PFSK-1 (cell line): ENCODE measurements around the gene GDPD5.

Source experiments
- FOXP2 ChIP-seq: optimal IDR thresholded peaks from 2 replicates; pipeline ENCODE3; 2011; ENCODE audit warnings: borderline replicate concordance, control low read depth, inconsistent platforms; ENCODE audit not compliant: insufficient read depth; ENCODE audit errors: extremely low read length, extremely low read depth
- POLR2AphosphoS5 ChIP-seq: IDR thresholded peaks from 2 replicates; pipeline ENCODE4 v1.6.1; 2012; ENCODE audit warnings: low read depth, mild to moderate bottlenecking, control low read depth, low read length, moderate library complexity
- SIN3A ChIP-seq: IDR thresholded peaks from 2 replicates; pipeline ENCODE4 v1.6.1; 2012; ENCODE audit warnings: mild to moderate bottlenecking, low read length, moderate library complexity, borderline replicate concordance; ENCODE audit not compliant: insufficient read depth
- TAF1 ChIP-seq: IDR thresholded peaks from 2 replicates; pipeline ENCODE4 v1.6.1; 2012; ENCODE audit warnings: low read length, control low read depth, borderline replicate concordance; ENCODE audit not compliant: insufficient read depth
- TF ChIP-seq, protein P1 (sequence below), 2 experiments: IDR thresholded peaks; 2 replicates each; pipeline versions ENCODE4 v1.6.1 to v1.8.0; 2011 to 2012; ENCODE audit warnings: low read depth in 2 of 2, low read length in 2 of 2, control low read depth in 1 of 2, inconsistent platforms in 1 of 2, mild to moderate bottlenecking in 1 of 2, moderate library complexity in 1 of 2; ENCODE audit not compliant: insufficient read depth in 1 of 2

GDPD5 gene

DNA sequence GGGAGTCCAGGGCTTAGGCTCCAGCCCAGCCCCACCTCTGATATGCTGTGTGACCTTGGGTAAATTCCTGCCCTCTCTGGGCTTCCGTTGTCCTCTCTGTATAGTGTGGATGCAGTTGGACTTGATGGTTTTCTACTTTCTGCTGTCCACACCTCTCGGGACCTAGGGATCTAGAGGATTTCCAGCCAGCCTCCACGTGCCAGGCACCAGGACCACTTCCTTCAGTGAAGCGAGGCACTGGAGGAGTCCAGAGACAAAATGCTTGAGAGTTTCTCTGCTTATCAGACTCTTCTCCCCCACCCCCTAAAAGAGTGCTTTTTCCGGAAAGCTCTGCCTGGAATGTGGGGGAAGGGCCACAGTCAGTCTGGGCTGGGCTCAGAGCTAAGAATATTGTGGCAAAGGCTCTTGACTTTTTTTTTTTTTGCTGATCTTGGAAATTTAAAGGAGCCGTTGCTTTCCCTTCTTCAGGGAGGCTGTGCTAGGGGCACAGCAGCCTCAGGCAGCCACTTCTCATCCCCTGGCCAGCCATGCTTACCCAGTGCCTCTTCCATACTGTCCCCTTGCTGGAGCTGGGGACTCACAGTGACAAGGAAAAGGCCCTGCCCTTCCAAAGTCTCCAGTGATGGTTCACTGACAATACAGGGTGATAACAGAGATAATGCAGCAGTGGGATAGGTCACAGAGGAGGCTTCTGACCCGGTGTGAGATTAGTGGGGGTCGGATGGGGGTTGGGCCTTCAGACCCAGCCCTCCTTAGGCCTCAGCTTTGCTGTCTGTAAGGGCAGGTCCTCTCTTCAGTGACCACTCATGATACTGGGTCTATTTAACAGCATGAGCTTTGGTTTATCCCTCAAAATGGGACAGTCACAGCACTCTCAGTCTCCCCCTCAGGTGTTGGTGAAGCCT, 33.5 kb upstream of the GDPD5 start:
- TF ChIP-seq SIN3A: no peak
- TF ChIP-seq, protein P1, sequence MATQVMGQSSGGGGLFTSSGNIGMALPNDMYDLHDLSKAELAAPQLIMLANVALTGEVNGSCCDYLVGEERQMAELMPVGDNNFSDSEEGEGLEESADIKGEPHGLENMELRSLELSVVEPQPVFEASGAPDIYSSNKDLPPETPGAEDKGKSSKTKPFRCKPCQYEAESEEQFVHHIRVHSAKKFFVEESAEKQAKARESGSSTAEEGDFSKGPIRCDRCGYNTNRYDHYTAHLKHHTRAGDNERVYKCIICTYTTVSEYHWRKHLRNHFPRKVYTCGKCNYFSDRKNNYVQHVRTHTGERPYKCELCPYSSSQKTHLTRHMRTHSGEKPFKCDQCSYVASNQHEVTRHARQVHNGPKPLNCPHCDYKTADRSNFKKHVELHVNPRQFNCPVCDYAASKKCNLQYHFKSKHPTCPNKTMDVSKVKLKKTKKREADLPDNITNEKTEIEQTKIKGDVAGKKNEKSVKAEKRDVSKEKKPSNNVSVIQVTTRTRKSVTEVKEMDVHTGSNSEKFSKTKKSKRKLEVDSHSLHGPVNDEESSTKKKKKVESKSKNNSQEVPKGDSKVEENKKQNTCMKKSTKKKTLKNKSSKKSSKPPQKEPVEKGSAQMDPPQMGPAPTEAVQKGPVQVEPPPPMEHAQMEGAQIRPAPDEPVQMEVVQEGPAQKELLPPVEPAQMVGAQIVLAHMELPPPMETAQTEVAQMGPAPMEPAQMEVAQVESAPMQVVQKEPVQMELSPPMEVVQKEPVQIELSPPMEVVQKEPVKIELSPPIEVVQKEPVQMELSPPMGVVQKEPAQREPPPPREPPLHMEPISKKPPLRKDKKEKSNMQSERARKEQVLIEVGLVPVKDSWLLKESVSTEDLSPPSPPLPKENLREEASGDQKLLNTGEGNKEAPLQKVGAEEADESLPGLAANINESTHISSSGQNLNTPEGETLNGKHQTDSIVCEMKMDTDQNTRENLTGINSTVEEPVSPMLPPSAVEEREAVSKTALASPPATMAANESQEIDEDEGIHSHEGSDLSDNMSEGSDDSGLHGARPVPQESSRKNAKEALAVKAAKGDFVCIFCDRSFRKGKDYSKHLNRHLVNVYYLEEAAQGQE (IDR thresholded peaks at IDR 0.05; ENCODE audit: insufficient read depth in 1 of 2, low read depth in 2 of 2, low read length in 2 of 2): peak in 1 of 2 experiments; percentile 6; a peak in 1 of 4 replicates

DNA sequence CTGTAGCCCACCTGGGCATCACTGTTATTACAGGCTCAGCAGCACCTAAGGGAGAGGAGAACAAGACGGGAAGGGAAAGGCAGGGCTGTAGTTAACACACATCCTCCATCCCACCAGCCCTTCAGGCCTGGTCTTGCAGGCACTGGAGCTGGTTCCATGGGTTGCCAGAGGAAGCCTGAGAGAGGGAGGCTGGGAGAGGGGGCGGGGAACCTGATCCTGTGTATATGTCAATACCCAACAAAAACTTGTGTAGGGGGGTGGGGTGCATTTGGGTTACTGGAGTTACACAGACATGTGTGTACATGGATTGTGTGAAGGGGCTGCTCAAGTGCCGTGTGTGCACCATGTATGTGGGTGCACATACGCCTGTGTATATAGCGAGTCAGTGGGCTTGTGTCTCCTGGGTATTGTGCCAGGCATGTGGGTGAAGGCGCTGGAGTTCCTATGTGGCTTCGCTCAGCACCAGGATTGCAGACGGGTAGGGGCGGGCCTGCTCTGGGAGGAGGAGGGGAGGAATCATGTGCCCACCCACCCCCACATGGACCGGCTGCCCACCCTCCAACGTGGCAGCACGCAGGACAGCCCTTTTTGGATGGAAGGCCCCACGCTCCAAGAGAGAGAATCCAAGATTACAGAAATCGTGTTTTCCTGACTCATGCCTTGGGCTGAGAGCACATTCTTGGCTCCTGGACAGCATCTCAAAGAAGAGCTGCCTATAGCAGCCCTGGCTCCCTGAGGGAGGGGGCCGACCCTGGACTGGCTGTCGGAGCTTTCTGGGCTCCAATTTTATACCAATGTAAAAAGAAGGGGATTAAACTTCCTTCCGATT, 32.1 kb upstream of the GDPD5 start:
- no peak for TF ChIP-seq SIN3A
- TF ChIP-seq, protein P1 (IDR thresholded peaks at IDR 0.05; ENCODE audit: insufficient read depth in 1 of 2, low read depth in 2 of 2, low read length in 2 of 2): no peak
- no peak for TF ChIP-seq TAF1
- TF ChIP-seq FOXP2: no peak
- no peak for TF ChIP-seq POLR2AphosphoS5

DNA sequence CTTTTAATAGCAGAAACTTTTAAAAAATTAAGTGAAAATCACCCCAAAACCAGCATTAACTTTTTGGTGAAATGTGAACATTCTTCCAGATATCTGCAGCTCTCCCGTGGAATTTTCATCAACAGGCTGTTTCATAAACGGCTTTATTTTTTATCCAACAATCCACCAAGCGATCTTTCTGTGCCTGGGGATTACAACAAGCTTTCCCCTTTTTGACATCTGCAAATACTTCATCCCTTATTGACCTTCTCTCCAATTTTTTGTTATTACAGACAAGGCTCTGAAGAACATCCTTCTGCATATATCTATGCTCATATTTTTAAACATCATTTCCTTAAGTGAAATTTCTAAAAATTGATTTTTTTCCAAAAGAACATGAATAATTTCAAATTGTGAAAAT, 30.5 kb upstream of the GDPD5 start:
- TF ChIP-seq, protein P1 (IDR thresholded peaks at IDR 0.05; ENCODE audit: insufficient read depth in 1 of 2, low read depth in 2 of 2, low read length in 2 of 2): no peak
- TF ChIP-seq SIN3A (no peak), FOXP2 (no peak), TAF1 (no peak)

DNA sequence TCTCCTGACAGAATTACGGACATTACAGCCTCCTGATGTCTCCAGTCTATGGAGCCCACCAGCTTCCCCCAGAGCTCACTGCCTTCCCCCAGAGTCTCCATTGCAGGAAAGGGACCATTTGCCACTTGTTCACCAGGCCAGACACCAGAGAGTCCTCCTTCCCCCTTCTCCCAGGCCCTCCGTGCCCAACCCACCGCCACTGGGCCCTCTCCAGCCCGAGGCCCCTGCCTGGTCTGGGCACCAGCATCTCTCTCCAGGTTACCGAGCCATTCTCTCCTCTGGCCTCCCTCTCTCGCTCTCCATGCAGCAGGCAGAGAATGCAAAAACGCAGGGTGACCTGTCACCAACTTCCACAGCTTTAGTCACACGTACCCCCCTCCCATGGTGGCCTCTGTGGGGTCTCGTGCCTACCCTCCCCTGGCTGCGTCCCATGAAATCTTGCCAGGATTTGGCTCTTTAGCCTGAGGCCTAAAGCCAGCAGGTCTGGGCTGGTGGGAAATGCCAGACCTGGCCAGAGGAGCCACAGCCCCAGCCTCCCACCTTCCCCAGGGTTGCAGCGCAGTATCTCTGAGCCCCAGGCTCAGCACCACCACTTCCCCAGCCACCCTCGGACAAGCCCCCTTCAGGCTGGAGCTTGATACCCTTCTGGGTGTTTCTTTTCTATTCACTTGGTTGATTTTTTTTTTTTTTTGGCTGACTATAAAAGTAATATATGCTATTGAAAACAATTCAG, 29.5 kb upstream of the GDPD5 start:
- no peak for TF ChIP-seq FOXP2
- TF ChIP-seq, protein P1 (IDR thresholded peaks at IDR 0.05; ENCODE audit: insufficient read depth in 1 of 2, low read depth in 2 of 2, low read length in 2 of 2): no peak
- TF ChIP-seq POLR2AphosphoS5: no peak
- TF ChIP-seq SIN3A: no peak
- TF ChIP-seq TAF1: no peak
